Mesendoderm (in vitro differentiated cells): ENCODE measurements around the gene FKBP3. TPM values are rescaled to one million over a fixed set of nuclear protein-coding genes. Genes with fewer than 3 reads are reported as not detected.

Experiments used
- DNase-seq: peaks from one replicate; pipeline ENCODE4 v3.0.0; 2013
- H2AK5ac ChIP-seq: 2 replicates; pipeline ENCODE4 v1.6.1; 2013; ENCODE audit warnings: low read length, inconsistent platforms
- H2BK120ac ChIP-seq: 2 replicates; pipeline ENCODE4 v1.6.1; 2013; ENCODE audit warnings: low read depth, mild to moderate bottlenecking, low read length, moderate library complexity, mixed read lengths
- H2BK15ac ChIP-seq: replicated peaks from 2 replicates; pipeline ENCODE4 v1.6.1; 2013; ENCODE audit warnings: low read depth, mild to moderate bottlenecking, moderate library complexity
- H2BK5ac ChIP-seq: 2 replicates; pipeline ENCODE4 v1.6.1; 2013; ENCODE audit warnings: low read length, inconsistent platforms
- H3K18ac ChIP-seq: 2 replicates; pipeline ENCODE4 v1.6.1; 2013; ENCODE audit warnings: mild to moderate bottlenecking, low read length, mixed read lengths
- H3K23ac ChIP-seq: one replicate; pipeline ENCODE4 v1.6.1; 2013; ENCODE audit warnings: low read length
- H3K27ac ChIP-seq: 2 replicates; pipeline ENCODE4 v1.5.1; 2013; ENCODE audit warnings: low read depth, mild to moderate bottlenecking, inconsistent platforms, low read length, moderate library complexity
- H3K27me3 ChIP-seq: 2 replicates; pipeline ENCODE4 v1.6.1; 2013; ENCODE audit warnings: low read length, control low read depth, mild to moderate bottlenecking, inconsistent platforms; ENCODE audit not compliant: insufficient read depth, poor library complexity
- H3K36me3 ChIP-seq: 2 replicates; pipeline ENCODE4 v1.6.1; 2013; ENCODE audit warnings: low read length, inconsistent platforms; ENCODE audit not compliant: control insufficient read depth, insufficient read depth
- H3K4ac ChIP-seq: one replicate; pipeline ENCODE4 v1.6.1; 2013; ENCODE audit warnings: low read depth, mild to moderate bottlenecking, low read length, moderate library complexity
- H3K4me1 ChIP-seq: 2 replicates; pipeline ENCODE4 v1.6.1; 2013; ENCODE audit warnings: low read depth, low read length, inconsistent platforms; ENCODE audit not compliant: control insufficient read depth
- H3K4me2 ChIP-seq: 2 replicates; pipeline ENCODE4 v1.6.1; 2013; ENCODE audit warnings: low read length
- H3K4me3 ChIP-seq: 2 replicates; pipeline ENCODE4 v1.5.1; 2013; ENCODE audit warnings: mild to moderate bottlenecking, low read length
- H3K56ac ChIP-seq: one replicate; pipeline ENCODE4 v1.6.1; 2013; ENCODE audit warnings: low read length
- H3K79me1 ChIP-seq: 2 replicates; pipeline ENCODE4 v1.6.1; 2013; ENCODE audit warnings: low read length, inconsistent platforms
- H3K79me2 ChIP-seq: 2 replicates; pipeline ENCODE4 v1.6.1; 2013; ENCODE audit warnings: mild to moderate bottlenecking, low read length; ENCODE audit not compliant: control insufficient read depth, insufficient read depth
- H3K9ac ChIP-seq: 2 replicates; pipeline ENCODE4 v1.6.1; 2013; ENCODE audit warnings: low read length, inconsistent platforms
- H4K5ac ChIP-seq: one replicate; pipeline ENCODE4 v1.6.1; 2013; ENCODE audit warnings: low read length
- H4K8ac ChIP-seq: one replicate; pipeline ENCODE4 v1.6.1; 2013; ENCODE audit warnings: low read depth, mild to moderate bottlenecking, control low read depth, low read length, moderate library complexity
- WGBS: extraction: QIAGEN DNeasy Blood & Tissue Kit; methylation state at CpG from one replicate; pipeline ENCODE4 v1.1.7; 2013; ENCODE audit warnings: low lambda C conversion rate, missing lambda C conversion rate; ENCODE audit not compliant: insufficient coverage; ENCODE audit errors: extremely low coverage; 5-methylcytosine and 5-hydroxymethylcytosine counted together
- small RNA-seq: library from polyadenylated mRNA; stranded (forward); fragments of <200 nt; extraction: miRNeasy Mini kit (QIAGEN cat#:217004); gene quantifications from one replicate; pipeline ENCODE3, GENCODE V24; 2013; ENCODE audit not compliant: insufficient read depth

Gene FKBP3

DNA sequence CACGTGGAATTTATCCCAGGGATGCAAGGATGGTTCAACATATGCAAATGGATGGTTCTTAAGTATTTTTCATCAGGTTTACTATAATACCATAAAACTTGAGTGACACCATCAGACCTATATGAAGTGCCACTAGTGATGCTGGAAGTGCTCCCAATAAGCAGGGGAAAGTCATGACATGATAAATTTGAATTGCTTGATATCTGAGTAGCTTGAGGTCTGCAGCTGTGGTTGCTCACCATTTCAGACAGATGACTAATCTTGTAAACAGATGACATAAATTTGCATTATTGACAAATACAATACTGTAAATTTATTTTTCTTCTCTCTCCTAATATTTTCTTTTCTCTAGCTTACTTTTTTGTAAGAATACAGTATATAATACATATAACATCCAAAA is 64.1 kb downstream of the FKBP3 start:
- Histone ChIP-seq H3K4ac (no peak overlapping the region), H3K4me2 (no peak overlapping the region), H3K4me3 (no peak overlapping the region), H2BK15ac (no peak overlapping the region), H3K18ac (no peak overlapping the region), H3K79me1 (no peaks in the 10 kb centered on the region), H3K4me1 (no peaks in the 10 kb centered on the region), H2BK5ac (no peak overlapping the region), H2BK120ac (no peak overlapping the region), H2AK5ac (no peak overlapping the region), H4K8ac (no peak overlapping the region), H3K9ac (no peak overlapping the region), H3K27me3 (no peaks in the 10 kb centered on the region), H3K79me2 (no peaks in the 10 kb centered on the region), H3K36me3 (no peaks in the 10 kb centered on the region), H4K5ac (no peak overlapping the region), H3K23ac (no peak overlapping the region), H3K27ac (no peak overlapping the region), H3K56ac (no peak overlapping the region)
- no CpG with 5 or more reads among the region's 1 CpG for WGBS
- no peak for DNase-seq

DNA sequence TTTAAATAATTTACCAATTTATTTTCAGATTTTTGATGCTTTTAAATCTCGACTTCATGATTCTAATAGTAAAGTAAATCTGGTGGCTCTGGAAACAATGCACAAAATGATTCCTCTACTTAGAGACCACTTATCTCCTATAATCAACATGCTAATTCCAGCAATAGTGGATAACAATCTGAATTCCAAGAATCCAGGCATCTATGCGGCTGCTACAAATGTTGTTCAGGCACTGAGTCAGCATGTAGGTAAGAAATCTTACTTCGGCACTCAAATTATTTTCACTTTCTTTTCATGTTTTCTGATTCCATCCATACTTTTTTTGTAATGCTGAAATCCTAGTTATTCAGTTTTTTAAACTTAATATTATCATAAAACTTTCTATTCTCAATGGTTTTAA is 65.9 kb downstream of the FKBP3 start:
- no CpG with 5 or more reads among the region's 3 CpGs for WGBS
- no peak overlapping the region for H2BK15ac ChIP-seq
- H2BK120ac ChIP-seq, result no peak overlapping the region
- no peak overlapping the region for H3K27ac ChIP-seq
- no peaks in the 10 kb centered on the region for H3K4me1 ChIP-seq
- H3K4me2 ChIP-seq, result no peak overlapping the region
- H3K56ac ChIP-seq, result no peak overlapping the region
- no peak overlapping the region for H2BK5ac ChIP-seq
- DNase-seq, result peak; percentile 79
- no peaks in the 10 kb centered on the region for H3K36me3 ChIP-seq
- no peak overlapping the region for H4K8ac ChIP-seq
- no peak overlapping the region for H3K18ac ChIP-seq
- H3K79me1 ChIP-seq, result peaks cover 1% of the 10 kb centered on the region
- no peaks in the 10 kb centered on the region for H3K79me2 ChIP-seq
- H3K9ac ChIP-seq, result no peak overlapping the region
- H2AK5ac ChIP-seq, result no peak overlapping the region
- H4K5ac ChIP-seq, result no peak overlapping the region
- no peak overlapping the region for H3K23ac ChIP-seq
- no peak overlapping the region for H3K4me3 ChIP-seq
- no peak overlapping the region for H3K4ac ChIP-seq
- H3K27me3 ChIP-seq, result no peaks in the 10 kb centered on the region

GRCh38 chr14:45066667-45067066 is 67.6 kb downstream of the FKBP3 start:
- H3K27ac ChIP-seq, result no peak overlapping the region
- no peak overlapping the region for H4K5ac ChIP-seq
- WGBS, result no CpG with 5 or more reads among the region's 3 CpGs
- H3K4me1 ChIP-seq, result no peaks in the 10 kb centered on the region
- H3K79me1 ChIP-seq, result peaks cover 1% of the 10 kb centered on the region
- H3K36me3 ChIP-seq, result no peaks in the 10 kb centered on the region
- H4K8ac ChIP-seq, result no peak overlapping the region
- H2BK120ac ChIP-seq, result no peak overlapping the region
- H3K23ac ChIP-seq, result no peak overlapping the region
- H3K56ac ChIP-seq, result no peak overlapping the region
- H2BK15ac ChIP-seq, result no peak overlapping the region
- no peaks in the 10 kb centered on the region for H3K27me3 ChIP-seq
- no peak overlapping the region for H3K18ac ChIP-seq
- no peaks in the 10 kb centered on the region for H3K79me2 ChIP-seq
- H3K9ac ChIP-seq, result no peak overlapping the region
- H3K4me2 ChIP-seq, result no peak overlapping the region
- H3K4ac ChIP-seq, result no peak overlapping the region
- H2AK5ac ChIP-seq, result no peak overlapping the region
- H2BK5ac ChIP-seq, result no peak overlapping the region
- DNase-seq, result no peak
- no peak overlapping the region for H3K4me3 ChIP-seq

DNA sequence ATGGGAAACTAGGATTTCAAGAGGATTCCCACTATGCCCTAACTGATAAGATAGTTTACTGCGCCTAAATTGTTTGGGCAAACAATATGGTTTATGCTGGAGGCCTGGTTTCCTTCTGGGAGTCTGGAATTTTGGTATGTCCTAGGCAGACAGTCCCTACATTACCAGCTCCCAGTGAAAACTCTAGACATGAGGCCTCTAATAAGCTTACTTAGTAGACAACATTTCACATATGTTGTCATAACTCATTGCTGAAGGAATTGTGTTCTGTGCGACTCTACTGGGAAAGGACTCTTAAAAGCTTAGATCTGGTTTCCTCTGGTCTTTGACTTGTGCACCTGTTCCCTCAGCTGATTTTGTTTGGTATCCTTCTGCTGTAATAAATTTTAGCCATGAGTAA is 68.3 kb downstream of the FKBP3 start:
- H3K27ac ChIP-seq, result no peak overlapping the region
- no peak for DNase-seq
- H2AK5ac ChIP-seq, result no peak overlapping the region
- no peak overlapping the region for H4K5ac ChIP-seq
- H3K4me1 ChIP-seq, result no peaks in the 10 kb centered on the region
- H3K79me2 ChIP-seq, result no peaks in the 10 kb centered on the region
- H3K79me1 ChIP-seq, result peaks cover 1% of the 10 kb centered on the region
- no peak overlapping the region for H2BK5ac ChIP-seq
- no peaks in the 10 kb centered on the region for H3K36me3 ChIP-seq
- H3K4me2 ChIP-seq, result no peak overlapping the region
- no peak overlapping the region for H3K23ac ChIP-seq
- no peak overlapping the region for H4K8ac ChIP-seq
- no peak overlapping the region for H3K56ac ChIP-seq
- no peak overlapping the region for H3K4ac ChIP-seq
- no peak overlapping the region for H3K18ac ChIP-seq
- H2BK120ac ChIP-seq, result no peak overlapping the region
- no CpG with 5 or more reads among the region's 2 CpGs for WGBS
- no peak overlapping the region for H3K4me3 ChIP-seq
- no peak overlapping the region for H3K9ac ChIP-seq
- no peaks in the 10 kb centered on the region for H3K27me3 ChIP-seq
- H2BK15ac ChIP-seq, result no peak overlapping the region

Small RNA genes within 50 kb of the gene (small RNA-seq; reads per million reads assigned to genes)
- gene RF00151 (not detected), gene SNORD127 (257 reads per million, percentile 97 among the genes with 10 or more reads in this experiment)
